ENCODE measurements around the gene CD59.

DNA sequence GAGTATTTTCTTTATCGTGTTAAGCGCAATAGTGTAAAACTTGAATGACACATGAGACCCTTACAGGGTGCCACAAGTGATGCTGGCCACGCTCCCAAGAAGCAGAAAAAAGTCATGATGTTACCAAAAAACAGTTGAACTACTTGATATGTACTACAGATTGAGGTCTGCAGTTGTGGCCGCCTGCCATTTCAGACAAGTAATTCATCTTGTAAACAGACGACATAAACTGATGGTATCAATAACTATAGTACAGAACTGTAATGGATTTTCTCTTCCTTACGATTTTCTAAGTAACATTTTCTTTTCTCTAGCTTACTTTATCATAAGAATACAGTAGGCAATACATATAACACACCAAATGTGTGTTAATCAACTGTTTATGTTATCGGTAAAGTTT lies 5.5 kb downstream of the CD59 start:
- TF ChIP-seq CTCF (IDR thresholded peaks at IDR 0.05) (no peak), POLR2A (IDR thresholded peaks at IDR 0.05) (no peak), POLR2AphosphoS5 (IDR thresholded peaks at IDR 0.05) (no peak), EP300 (IDR thresholded peaks at IDR 0.05) (no peak)
